Fibroblast of pulmonary artery (primary cell): ENCODE results near the gene LRRC4B.

ENCODE experiments used
- DNase-seq: peaks from one replicate; pipeline ENCODE4 v3.0.0-alpha.2; 2010; ENCODE audit warnings: low read depth
- H3K4me3 ChIP-seq: replicated peaks from 2 replicates; pipeline ENCODE4 v1.5.1; 2011; ENCODE audit warnings: low read depth, mild to moderate bottlenecking, control low read depth, low read length, moderate library complexity
- TF ChIP-seq, protein P1 (sequence below): IDR thresholded peaks from 2 replicates; pipeline ENCODE4 v1.5.1; 2011; ENCODE audit warnings: mild to moderate bottlenecking, control low read depth, low read length, inconsistent platforms; ENCODE audit errors: missing control alignments

Gene LRRC4B

GRCh38 chr19:50555033-50555432, 13.2 kb downstream of the LRRC4B start:
- TF ChIP-seq, protein P1, sequence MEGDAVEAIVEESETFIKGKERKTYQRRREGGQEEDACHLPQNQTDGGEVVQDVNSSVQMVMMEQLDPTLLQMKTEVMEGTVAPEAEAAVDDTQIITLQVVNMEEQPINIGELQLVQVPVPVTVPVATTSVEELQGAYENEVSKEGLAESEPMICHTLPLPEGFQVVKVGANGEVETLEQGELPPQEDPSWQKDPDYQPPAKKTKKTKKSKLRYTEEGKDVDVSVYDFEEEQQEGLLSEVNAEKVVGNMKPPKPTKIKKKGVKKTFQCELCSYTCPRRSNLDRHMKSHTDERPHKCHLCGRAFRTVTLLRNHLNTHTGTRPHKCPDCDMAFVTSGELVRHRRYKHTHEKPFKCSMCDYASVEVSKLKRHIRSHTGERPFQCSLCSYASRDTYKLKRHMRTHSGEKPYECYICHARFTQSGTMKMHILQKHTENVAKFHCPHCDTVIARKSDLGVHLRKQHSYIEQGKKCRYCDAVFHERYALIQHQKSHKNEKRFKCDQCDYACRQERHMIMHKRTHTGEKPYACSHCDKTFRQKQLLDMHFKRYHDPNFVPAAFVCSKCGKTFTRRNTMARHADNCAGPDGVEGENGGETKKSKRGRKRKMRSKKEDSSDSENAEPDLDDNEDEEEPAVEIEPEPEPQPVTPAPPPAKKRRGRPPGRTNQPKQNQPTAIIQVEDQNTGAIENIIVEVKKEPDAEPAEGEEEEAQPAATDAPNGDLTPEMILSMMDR, result no peak
- DNase-seq, result no peak
- no peak overlapping the region for H3K4me3 ChIP-seq

GRCh38 chr19:50554212-50554611, 14.0 kb downstream of the LRRC4B start:
- no peak overlapping the region for H3K4me3 ChIP-seq
- no peak for DNase-seq
- TF ChIP-seq, protein P1, result no peak

DNA sequence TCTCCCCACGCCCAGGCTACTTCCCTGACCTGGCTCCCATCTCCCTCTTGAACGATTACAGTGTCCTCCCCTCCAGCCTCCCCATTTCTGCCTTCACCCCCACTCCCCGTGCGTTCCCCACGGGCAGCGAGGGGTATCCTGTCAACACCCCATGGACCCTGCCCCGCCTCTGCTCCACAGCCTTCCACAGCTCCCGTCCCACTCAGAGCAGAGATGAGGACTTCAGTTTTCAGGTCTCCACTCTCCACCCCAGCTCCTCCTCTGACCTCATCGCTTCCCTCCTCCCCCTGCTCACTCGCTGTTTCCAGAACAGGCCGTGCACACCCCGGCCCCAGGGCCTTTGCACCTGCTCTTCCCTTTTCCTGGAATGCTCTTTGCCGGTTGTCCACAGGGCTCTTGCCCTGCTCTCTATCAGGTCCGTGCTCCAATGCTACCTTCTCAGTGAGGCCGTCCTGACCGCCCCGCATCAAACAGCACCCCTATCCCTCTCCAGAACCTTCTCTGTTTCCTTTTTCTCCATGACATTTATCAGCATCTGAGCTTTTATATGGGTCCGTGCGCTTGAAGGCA, 15.0 kb downstream of the LRRC4B start:
- no peak for DNase-seq
- TF ChIP-seq, protein P1, result no peak
- no peak overlapping the region for H3K4me3 ChIP-seq

GRCh38 chr19:50552540-50552939, 15.7 kb downstream of the LRRC4B start:
- TF ChIP-seq, protein P1, result no peak
- no peak for DNase-seq
- no peak overlapping the region for H3K4me3 ChIP-seq

DNA sequence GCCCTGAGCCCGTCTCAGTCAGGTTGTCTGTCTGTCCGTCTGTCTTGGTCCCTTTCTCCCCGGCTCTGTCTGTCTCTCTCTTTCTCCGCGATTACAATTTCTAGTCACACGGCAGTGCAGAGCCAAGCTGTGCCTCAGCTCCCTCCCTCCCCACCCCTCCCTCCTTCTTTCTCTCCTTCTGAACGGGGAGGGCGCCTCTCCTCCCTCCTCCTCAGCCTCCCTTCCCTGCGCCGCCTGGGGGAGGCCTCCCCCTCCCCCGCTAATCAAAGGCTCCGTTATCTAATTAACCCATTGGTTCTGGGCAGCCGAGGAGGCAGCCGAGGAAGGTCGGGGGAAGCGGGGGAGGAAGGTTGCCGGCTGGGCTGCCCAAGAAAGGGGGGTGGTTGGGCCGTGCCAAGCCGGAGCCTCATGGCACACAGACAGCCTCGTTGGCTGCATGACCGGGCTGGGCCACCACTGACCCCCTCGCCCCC, 16.5 kb downstream of the LRRC4B start:
- TF ChIP-seq, protein P1, result no peak
- no peak overlapping the region for H3K4me3 ChIP-seq
- DNase-seq, result peak; percentile 25

- DNase-seq, result no peak
- TF ChIP-seq, protein P1, result no peak
- H3K4me3 ChIP-seq, result no peak overlapping the region
These were observed 17.1 kb downstream of the LRRC4B start for GRCh38 chr19:50551034-50551714.

- no peak overlapping the region for H3K4me3 ChIP-seq
- TF ChIP-seq, protein P1, result no peak
- DNase-seq, result no peak
These were observed 17.7 kb downstream of the LRRC4B start for GRCh38 chr19:50550594-50550966.
